Central memory CD8-positive, alpha-beta T cell (primary cell): ENCODE data around the gene OR51B4.
"Not testable (repeated sequence)": the region's sequence is repeated elsewhere in the genome, so short reads cannot be mapped to it uniquely, and the experiment has no call there.

ENCODE experiments used
- ATAC-seq: fragments of 150-1000 bp; cut with Tn5 transposase; replicated peaks from 2 replicates; pipeline ENCODE4 v1.10.0; 2022; ENCODE audit warnings: mild to moderate bottlenecking, moderate FRiP score, moderate number of reproducible peaks; ENCODE audit not compliant: poor library complexity, severe bottlenecking; ENCODE audit errors: extremely low read depth
- DNase-seq, 2 donors: peaks; one replicate each; pipeline ENCODE4 v3.0.0; 2021; ENCODE audit warnings: low spot score in 2 of 2
- H3K27ac Mint-ChIP-seq: one replicate; pipeline ENCODE4 v1.8.0; 2022; ENCODE audit warnings: low read depth, mild to moderate bottlenecking, moderate library complexity, mixed read lengths
- H3K27me3 Mint-ChIP-seq: one replicate; pipeline ENCODE4 v1.8.0; 2022; ENCODE audit warnings: mixed read lengths
- H3K36me3 Mint-ChIP-seq: one replicate; pipeline ENCODE4 v1.8.0; 2022; ENCODE audit warnings: mild to moderate bottlenecking, moderate library complexity, mixed read lengths; ENCODE audit not compliant: insufficient read depth
- H3K4me1 Mint-ChIP-seq: one replicate; pipeline ENCODE4 v1.8.0; 2022; ENCODE audit warnings: mixed read lengths
- H3K4me3 Mint-ChIP-seq: one replicate; pipeline ENCODE4 v1.8.0; 2022; ENCODE audit warnings: mild to moderate bottlenecking, moderate library complexity, mixed read lengths
- H3K9me3 Mint-ChIP-seq: one replicate; pipeline ENCODE4 v1.8.0; 2022; ENCODE audit warnings: mixed read lengths

OR51B4 gene

GRCh38 chr11:5301846-5302245, at the start of gene OR51B4:
OR51B4 (minus strand) TSS chr11:5301946; CDS start chr11:5301946, 0 bp downstream.
- ATAC-seq: no peak
- no peak for DNase-seq

GRCh38 chr11:5351208-5351607, 49.5 kb upstream of the OR51B4 start, which contains the start of gene OR51B6:
OR51B6 (plus strand) TSS chr11:5351508; CDS start chr11:5351508, 0 bp downstream.
- H3K36me3 Mint-ChIP-seq: no peaks in the 10 kb centered on the region
- DNase-seq (no peak), ATAC-seq (no peak)
- peaks cover 9% of the 10 kb centered on the region for H3K9me3 Mint-ChIP-seq
- H3K4me3 Mint-ChIP-seq: no peak within 1 kb of the TSS
- peaks cover 8% of the 10 kb centered on the region for H3K27me3 Mint-ChIP-seq
- no peak within 1 kb of the TSS for H3K27ac Mint-ChIP-seq
- H3K4me1 Mint-ChIP-seq: no peaks in the 10 kb centered on the region

More at GRCh38 chr11:5301846-5302245, at the start of gene OR51B4:
- no peaks in the 10 kb centered on the region for H3K4me1 Mint-ChIP-seq
- H3K27me3 Mint-ChIP-seq: peaks cover 20% of the 10 kb centered on the region
- H3K27ac Mint-ChIP-seq: no peak within 1 kb of the TSS
- no peak within 1 kb of the TSS for H3K4me3 Mint-ChIP-seq
- H3K36me3 Mint-ChIP-seq: no peaks in the 10 kb centered on the region
- H3K9me3 Mint-ChIP-seq: no peaks in the 10 kb centered on the region

- Mint-ChIP-seq H3K4me3 (no peak overlapping the region), H3K27ac (no peak overlapping the region)
Observed at GRCh38 chr11:5349550-5349949, 47.8 kb upstream of the OR51B4 start.

GRCh38 chr11:5348551-5349194, 46.9 kb upstream of the OR51B4 start:
- Mint-ChIP-seq H3K36me3 (no peaks in the 10 kb centered on the region), H3K4me1 (no peaks in the 10 kb centered on the region), H3K9me3 (peaks cover 9% of the 10 kb centered on the region), H3K27me3 (no peaks in the 10 kb centered on the region), H3K4me3 (no peak overlapping the region), H3K27ac (no peak overlapping the region)
- DNase-seq: no peak
- ATAC-seq: no peak

More at GRCh38 chr11:5349550-5349949, 47.8 kb upstream of the OR51B4 start:
- Mint-ChIP-seq H3K9me3 (peaks cover 9% of the 10 kb centered on the region), H3K27me3 (peaks cover 3% of the 10 kb centered on the region), H3K36me3 (no peaks in the 10 kb centered on the region), H3K4me1 (no peaks in the 10 kb centered on the region)
- ATAC-seq (no peak), DNase-seq (no peak)

GRCh38 chr11:5345831-5346230, 44.1 kb upstream of the OR51B4 start:
- H3K27ac Mint-ChIP-seq: no peak overlapping the region
- no peak overlapping the region for H3K4me3 Mint-ChIP-seq
- DNase-seq (no peak), ATAC-seq (no peak)
- H3K4me1 Mint-ChIP-seq: no peaks in the 10 kb centered on the region
- no peaks in the 10 kb centered on the region for H3K9me3 Mint-ChIP-seq
- H3K27me3 Mint-ChIP-seq: no peaks in the 10 kb centered on the region
- no peaks in the 10 kb centered on the region for H3K36me3 Mint-ChIP-seq

GRCh38 chr11:5343474-5344335, 42.0 kb upstream of the OR51B4 start, which contains the start of gene OR51B5:
OR51B5 (minus strand) TSS chr11:5343524; CDS start chr11:5343524, 0 bp downstream.
- Mint-ChIP-seq H3K27me3 (no peaks in the 10 kb centered on the region), H3K4me1 (no peaks in the 10 kb centered on the region), H3K9me3 (no peaks in the 10 kb centered on the region), H3K4me3 (no peak within 1 kb of the TSS), H3K27ac (no peak within 1 kb of the TSS), H3K36me3 (no peaks in the 10 kb centered on the region)
- DNase-seq (no peak), ATAC-seq (no peak)

- no peak for ATAC-seq
Observed at GRCh38 chr11:5339771-5340322, 38.1 kb upstream of the OR51B4 start.

GRCh38 chr11:5337253-5337652, 35.5 kb upstream of the OR51B4 start:
- not testable (repeated sequence) for H3K4me1 Mint-ChIP-seq, ATAC-seq, H3K4me3 Mint-ChIP-seq, H3K9me3 Mint-ChIP-seq, H3K27me3 Mint-ChIP-seq, H3K36me3 Mint-ChIP-seq, H3K27ac Mint-ChIP-seq, DNase-seq

More at GRCh38 chr11:5339771-5340322, 38.1 kb upstream of the OR51B4 start:
- Mint-ChIP-seq H3K27ac (no peak overlapping the region), H3K36me3 (no peaks in the 10 kb centered on the region), H3K27me3 (no peaks in the 10 kb centered on the region), H3K4me1 (no peaks in the 10 kb centered on the region), H3K9me3 (no peaks in the 10 kb centered on the region), H3K4me3 (no peak overlapping the region)
- DNase-seq: no peak

GRCh38 chr11:5336331-5336730, 34.6 kb upstream of the OR51B4 start:
- H3K27me3 Mint-ChIP-seq: no peaks in the 10 kb centered on the region
- H3K4me3 Mint-ChIP-seq: no peak overlapping the region
- no peaks in the 10 kb centered on the region for H3K9me3 Mint-ChIP-seq
- H3K4me1 Mint-ChIP-seq: no peaks in the 10 kb centered on the region
- ATAC-seq (no peak), DNase-seq (no peak)
- no peak overlapping the region for H3K27ac Mint-ChIP-seq
- H3K36me3 Mint-ChIP-seq: no peaks in the 10 kb centered on the region

GRCh38 chr11:5335170-5335569, 33.4 kb upstream of the OR51B4 start:
- no peak overlapping the region for H3K4me3 Mint-ChIP-seq
- H3K9me3 Mint-ChIP-seq: peaks cover 4% of the 10 kb centered on the region

GRCh38 chr11:5324197-5324596, 22.5 kb upstream of the OR51B4 start, which contains the start of gene OR51B2:
OR51B2 (minus strand) TSS chr11:5324297; CDS start chr11:5324297, 0 bp downstream.
- H3K9me3 Mint-ChIP-seq: no peaks in the 10 kb centered on the region
- no peak within 1 kb of the TSS for H3K4me3 Mint-ChIP-seq
- no peaks in the 10 kb centered on the region for H3K27me3 Mint-ChIP-seq
- no peak for ATAC-seq
- H3K4me1 Mint-ChIP-seq: no peaks in the 10 kb centered on the region
- DNase-seq: no peak
- H3K27ac Mint-ChIP-seq: no peak within 1 kb of the TSS
- H3K36me3 Mint-ChIP-seq: no peaks in the 10 kb centered on the region

More at GRCh38 chr11:5335170-5335569, 33.4 kb upstream of the OR51B4 start:
- ATAC-seq (no peak), DNase-seq (no peak)
- H3K36me3 Mint-ChIP-seq: no peaks in the 10 kb centered on the region
- no peaks in the 10 kb centered on the region for H3K4me1 Mint-ChIP-seq
- no peak overlapping the region for H3K27ac Mint-ChIP-seq
- no peaks in the 10 kb centered on the region for H3K27me3 Mint-ChIP-seq

GRCh38 chr11:5317292-5317691, 15.5 kb upstream of the OR51B4 start:
- H3K4me1 Mint-ChIP-seq: no peaks in the 10 kb centered on the region
- ATAC-seq (no peak), DNase-seq (no peak)
- no peak overlapping the region for H3K27ac Mint-ChIP-seq
- no peaks in the 10 kb centered on the region for H3K9me3 Mint-ChIP-seq
- no peaks in the 10 kb centered on the region for H3K36me3 Mint-ChIP-seq
- H3K4me3 Mint-ChIP-seq: no peak overlapping the region
- H3K27me3 Mint-ChIP-seq: no peaks in the 10 kb centered on the region
